Activated gamma-delta T cell treated with anti-CD3 and anti-CD28 coated beads, Interleukin-2, amount 50 U/mL, for 16 hours (primary cell): Measurements from ENCODE around the gene PDE3A.
"Not testable (repeated sequence)": the region's sequence is repeated elsewhere in the genome, so short reads cannot be mapped to it uniquely, and the experiment has no call there.

Experiments
- DNase-seq: peaks from one replicate; pipeline ENCODE4 v3.0.0-alpha.2; 2020; ENCODE audit warnings: low read depth

The PDE3A gene

DNA sequence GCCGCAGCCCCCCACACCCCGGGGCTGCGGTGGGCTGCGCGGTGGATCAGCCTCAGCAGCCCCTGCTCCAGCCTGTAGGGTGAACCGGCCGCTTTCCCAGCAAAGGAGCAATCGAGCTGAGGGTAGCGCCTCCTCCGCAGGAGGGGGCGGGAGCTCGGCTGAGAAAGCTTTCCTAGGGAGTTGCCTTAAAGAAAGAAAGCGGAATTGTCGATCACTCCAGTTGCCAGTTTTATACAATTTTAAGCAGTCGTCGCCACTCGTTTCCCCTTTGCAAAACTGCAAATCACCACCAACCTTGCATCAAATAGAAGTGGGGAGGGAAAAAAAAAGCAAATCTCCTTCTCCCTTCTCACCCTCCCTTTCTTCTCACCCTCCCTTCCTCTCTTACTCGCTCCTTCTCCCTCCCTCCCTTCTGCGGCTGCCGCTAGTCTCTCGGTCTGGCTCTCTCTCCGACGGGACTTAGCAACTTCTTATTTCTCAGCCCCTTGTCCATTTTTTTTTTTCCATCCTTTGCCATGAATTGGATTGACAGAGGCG, at the start of gene PDE3A:
PDE3A (plus strand) TSS at position 424 of the 537 bp plus-strand sequence. CDS start 748 bp downstream, outside the sequence.
- no peak for DNase-seq

GRCh38 chr12:20319366-20319765, 49.0 kb upstream of the PDE3A start:
- no peak for DNase-seq

GRCh38 chr12:20320552-20320951, 47.8 kb upstream of the PDE3A start:
- DNase-seq = no peak

DNA sequence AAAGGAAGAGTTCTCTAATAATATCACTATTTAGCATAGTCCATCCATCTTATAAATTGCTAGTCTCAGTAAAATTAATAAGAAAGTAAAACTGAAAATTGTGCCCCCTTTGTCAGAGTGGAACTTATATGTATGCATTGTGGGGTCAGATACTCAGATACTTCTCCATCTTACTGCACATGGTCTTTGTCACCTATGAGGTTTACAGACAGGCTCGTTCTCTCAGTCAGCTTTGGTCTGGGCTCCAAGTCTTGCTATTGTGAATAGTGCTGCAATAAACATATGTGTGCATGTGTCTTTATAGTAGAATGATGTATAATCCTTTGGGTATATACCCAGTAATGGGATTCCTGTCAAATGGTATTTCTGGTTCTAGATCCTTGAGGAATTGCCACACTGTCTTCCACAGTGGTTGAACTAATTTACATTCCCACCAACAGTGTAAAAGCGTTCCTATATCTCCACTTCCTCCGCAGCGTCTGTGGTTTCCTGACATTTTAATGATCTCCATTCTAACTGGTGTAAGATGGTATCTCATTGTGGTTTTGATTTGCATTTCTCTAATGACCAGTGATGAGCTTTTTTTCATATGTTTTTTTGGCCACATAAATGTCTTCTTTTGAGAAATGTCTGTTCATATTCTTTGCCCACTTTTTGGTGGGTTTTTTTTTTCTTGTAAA, 37.4 kb upstream of the PDE3A start:
- not testable (repeated sequence) for DNase-seq

DNA sequence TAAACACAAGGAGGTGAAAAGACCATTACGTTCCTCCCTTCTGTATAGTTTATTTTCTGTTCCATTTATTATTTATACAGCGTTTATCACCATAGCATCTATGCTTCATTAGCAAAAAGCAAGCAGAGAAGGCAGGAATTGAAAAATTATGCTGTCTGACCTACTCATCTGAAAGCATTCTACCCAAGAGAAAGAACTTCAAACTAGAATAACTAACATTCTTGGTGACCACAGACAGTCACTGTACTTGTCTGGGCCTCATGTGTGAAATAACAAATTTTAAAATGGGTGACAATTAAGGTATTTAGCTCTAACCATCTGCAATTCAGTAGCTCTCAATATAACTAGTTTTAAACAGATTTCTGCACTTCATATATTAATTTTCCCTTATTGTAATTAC, 29.3 kb upstream of the PDE3A start:
- DNase-seq = no peak

GRCh38 chr12:20342111-20342510, 26.2 kb upstream of the PDE3A start:
- no peak for DNase-seq

DNA sequence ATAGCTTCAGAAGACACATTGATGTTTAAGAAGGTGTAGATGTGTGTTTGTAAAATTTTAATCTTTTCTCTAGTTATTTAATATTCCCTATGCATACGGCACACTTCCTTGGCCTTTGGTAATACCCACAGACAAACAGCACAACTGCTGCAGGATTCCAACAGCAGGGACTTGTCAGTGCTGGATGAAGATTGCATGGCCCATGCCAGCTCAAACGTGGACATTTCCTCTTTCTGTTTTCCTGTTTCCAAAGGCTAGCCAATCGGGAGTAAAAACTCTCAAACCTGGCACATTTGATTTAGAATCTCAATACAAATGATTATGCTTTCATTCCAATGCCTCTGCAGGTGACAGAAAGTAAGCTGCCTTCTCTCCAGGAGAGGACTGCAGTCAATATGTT, 22.5 kb upstream of the PDE3A start:
- no peak for DNase-seq

- no peak for DNase-seq
Observed at GRCh38 chr12:20350026-20350425, 18.3 kb upstream of the PDE3A start.

- DNase-seq = no peak
Observed at GRCh38 chr12:20350495-20350894, 17.8 kb upstream of the PDE3A start.

GRCh38 chr12:20351406-20351805, 16.9 kb upstream of the PDE3A start:
- DNase-seq = no peak

DNA sequence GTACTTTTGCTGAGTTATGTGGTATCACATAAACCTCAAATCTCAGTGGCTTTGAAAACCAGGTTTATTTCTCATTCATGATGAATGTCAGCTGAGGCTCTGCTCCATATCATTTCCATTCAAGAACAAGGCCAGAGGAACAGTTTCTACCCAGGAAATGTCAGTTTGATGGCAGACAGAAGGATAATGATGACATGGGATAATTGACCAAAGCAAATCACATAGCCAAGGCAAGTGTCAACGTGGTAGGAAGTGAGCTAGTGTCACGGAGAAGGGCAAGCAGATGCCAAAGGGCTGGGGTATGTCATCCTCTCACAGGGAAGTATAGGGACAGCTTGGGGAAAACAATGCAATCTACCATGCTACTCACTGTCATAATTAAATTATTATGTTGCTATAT, 12.3 kb upstream of the PDE3A start:
- no peak for DNase-seq

- DNase-seq = no peak
Observed at GRCh38 chr12:20360407-20360806, 7.9 kb upstream of the PDE3A start.

GRCh38 chr12:20361416-20361815, 6.9 kb upstream of the PDE3A start:
- DNase-seq = no peak

GRCh38 chr12:20364501-20364900, 3.8 kb upstream of the PDE3A start:
- no peak for DNase-seq

GRCh38 chr12:20366776-20367409, 1.4 kb upstream of the PDE3A start:
- no peak for DNase-seq

DNA sequence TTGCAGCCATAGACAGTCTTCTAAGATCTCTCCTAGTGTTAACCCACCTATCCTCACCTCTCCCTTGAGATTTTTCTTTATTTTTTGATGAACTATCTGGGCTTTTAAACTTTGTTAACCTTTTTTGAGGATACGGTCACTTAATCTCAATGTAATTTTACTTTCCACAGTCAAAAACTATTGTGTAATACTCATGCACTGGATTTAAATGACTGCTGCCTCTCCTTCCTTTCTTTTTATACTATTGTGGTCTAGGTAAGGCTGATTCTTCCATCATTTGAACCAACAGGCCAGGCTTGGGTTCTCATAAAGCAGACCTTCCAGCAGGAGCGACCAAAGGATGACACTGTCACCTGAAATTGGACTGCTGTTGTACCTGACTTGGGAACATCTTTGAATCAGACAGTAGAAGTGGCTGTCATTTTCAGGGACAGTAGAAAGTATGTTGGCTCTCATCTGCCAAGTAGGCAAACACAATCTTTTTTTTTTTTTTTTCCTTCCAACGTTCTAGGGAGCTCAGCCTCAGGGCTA, 689 bp upstream of the PDE3A start:
- DNase-seq = no peak

DNA sequence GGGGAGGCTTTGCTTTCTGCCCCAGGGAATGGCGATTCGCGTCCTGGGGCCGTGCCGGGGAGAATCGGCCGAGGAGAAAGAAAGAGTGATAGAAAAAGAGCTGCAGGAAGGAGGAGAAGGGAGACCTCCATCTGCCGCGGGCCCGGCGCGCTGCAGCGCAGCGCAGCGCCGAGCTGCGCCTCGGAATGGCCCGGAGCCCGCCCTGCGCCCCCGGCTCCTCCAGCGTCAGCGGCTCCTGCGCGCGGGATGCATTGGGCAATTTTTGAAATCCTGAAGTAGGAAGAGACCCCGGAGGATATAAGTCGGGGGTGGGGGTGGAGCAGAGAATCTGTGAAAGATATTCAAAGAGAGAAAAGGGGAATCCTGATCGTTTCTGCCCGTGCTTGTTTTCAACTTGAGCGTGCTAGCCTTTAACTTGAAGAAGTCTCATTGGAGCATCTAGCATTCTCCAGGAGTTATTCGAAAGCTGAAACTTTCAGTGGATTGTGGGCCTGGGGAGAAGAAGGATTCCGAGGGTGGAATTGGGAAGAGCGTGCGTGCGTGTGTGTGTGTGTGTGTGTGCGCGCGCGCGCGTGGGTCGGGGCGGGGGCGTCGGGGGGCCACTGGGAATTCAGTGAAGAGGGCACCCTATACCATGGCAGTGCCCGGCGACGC, 441 bp downstream of the PDE3A start:
- no peak for DNase-seq

GRCh38 chr12:20369305-20370013, 1.1 kb downstream of the PDE3A start:
- no peak for DNase-seq

- DNase-seq = no peak
Observed at GRCh38 chr12:20370014-20370386, 1.7 kb downstream of the PDE3A start.

- no peak for DNase-seq
Observed at GRCh38 chr12:20370866-20371519, 2.7 kb downstream of the PDE3A start.

- DNase-seq = no peak
Observed at GRCh38 chr12:20372326-20373096, 4.2 kb downstream of the PDE3A start.
